NCI-H460 (cell line): ENCODE measurements around the gene ARG1. TPM values are rescaled to one million over a fixed set of nuclear protein-coding genes. Genes with fewer than 3 reads are reported as not detected.
"Not testable (repeated sequence)": the region's sequence is repeated elsewhere in the genome, so short reads cannot be mapped to it uniquely, and the experiment has no call there.

ENCODE experiments used
- DNase-seq: peaks from one replicate; pipeline ENCODE4 v3.0.0-alpha.2; 2016; ENCODE audit warnings: low read depth; ENCODE audit errors: extremely low read depth
- polyA plus RNA-seq: library from polyadenylated mRNA; depleted of rRNA; stranded (reverse); fragments of >200 nt; gene quantifications from 2 replicates; pipeline ENCODE4 v1.2.3, GENCODE V29; 2014; cell fraction: nucleus; rRNA removed
- total RNA-seq: library from RNA; depleted of rRNA; stranded (reverse); fragments of >200 nt; shearing (Covaris generic); gene quantifications from 2 replicates; pipeline ENCODE4 v1.2.3, GENCODE V29; 2014; rRNA removed

ARG1 gene
- total RNA-seq, result not detected in 2 replicates
- not detected in 2 replicates for polyA plus RNA-seq

DNA sequence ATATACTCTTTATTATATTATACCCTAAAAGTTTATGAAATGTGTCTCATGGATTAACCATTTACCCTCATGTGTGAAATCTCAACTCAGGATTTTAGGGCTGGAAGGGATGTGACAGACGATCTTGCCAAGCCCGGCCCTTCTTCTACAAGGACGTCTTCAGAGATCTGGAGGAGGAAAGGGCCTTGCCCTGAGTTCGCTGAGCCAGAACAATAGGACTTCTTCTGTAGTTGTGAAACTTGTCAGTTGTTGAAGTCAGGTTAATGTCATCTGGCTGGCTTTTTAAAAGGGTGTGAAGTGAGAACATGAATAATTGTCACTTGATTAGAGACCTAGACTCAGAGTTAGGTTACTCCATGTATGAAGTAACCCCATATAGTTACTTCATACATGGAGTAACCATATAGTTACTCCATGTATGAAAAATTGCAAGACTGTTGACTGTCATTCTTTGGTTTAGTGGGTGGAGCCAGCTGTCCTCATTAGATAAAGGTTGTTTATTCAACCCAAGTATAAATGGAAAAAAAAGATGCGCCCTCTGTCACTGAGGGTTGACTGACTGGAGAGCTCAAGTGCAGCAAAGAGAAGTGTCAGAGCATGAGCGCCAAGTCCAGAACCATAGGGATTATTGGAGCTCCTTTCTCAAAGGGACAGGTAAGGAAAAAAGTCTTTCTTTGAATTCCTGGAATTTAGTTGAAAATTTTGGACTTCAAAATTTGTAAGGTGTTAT lies at the start of gene ARG1:
TSS of gene ARG1 (plus strand) at position 541 of the 730 bp plus-strand sequence. CDS start at position 598, 57 bp downstream.
- no peak for DNase-seq

DNA sequence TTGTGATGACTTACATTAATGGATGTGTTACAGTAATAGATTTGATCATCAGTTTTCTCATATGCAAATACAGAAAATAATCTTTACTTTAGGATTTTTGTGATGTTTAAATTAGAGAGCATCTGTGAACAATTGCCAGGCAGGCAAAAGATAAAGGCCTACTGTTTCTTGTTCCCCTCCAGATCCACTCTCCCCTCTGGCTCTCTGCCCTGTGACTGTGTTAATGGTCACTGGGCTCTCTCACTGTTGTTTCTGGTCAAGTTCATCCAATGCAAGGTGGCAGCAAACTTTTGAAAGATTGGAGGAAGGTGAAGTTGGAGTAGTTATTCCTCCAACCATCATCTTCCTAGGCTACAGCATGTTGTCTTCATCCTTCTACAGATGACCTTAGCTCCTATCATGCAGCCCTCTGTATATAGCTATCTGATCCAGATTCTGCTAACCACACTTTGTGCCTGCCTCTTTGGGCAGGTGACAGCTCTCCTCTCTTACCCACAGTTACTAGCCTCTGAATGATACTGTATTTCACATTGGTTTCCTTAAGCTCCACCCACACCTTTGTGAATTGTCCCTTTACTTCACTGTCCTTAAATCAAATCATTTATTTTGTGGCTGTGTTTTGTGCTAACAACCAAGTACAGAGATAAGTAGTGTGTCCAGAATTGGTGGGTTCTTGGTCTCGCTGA lies 48.9 kb upstream of the ARG1 start:
- no peak for DNase-seq

DNA sequence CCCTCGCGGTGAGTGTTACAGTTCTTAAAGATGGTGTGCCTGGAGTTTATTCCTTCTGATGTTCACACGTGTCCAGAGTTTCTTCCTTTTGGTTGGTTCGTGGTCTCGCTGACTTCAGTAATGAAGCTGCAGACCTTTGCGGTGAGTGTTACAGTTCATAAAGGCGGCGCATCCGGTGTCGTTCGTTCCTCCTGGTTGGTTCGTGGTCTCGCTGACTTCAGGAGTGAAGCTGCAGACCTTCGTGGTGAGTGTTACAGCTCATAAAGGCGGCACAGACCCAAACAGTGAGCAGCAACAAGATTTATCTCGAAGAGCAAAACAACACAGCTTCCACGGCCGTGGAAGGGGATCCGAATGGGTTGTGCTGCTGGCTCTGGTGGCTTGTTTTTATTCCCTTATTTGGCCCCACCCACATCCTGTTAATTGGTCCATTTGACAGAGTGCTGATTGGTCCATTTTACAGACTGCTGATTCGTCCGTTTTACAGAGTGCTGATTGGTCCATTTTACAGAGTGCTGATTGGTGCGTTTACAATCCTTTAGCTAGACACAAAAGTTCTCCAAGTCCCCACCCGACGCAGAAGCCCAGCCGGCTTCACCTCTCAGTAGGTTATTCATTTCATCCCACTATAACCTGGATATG lies 48.2 kb upstream of the ARG1 start:
- no peak for DNase-seq

DNA sequence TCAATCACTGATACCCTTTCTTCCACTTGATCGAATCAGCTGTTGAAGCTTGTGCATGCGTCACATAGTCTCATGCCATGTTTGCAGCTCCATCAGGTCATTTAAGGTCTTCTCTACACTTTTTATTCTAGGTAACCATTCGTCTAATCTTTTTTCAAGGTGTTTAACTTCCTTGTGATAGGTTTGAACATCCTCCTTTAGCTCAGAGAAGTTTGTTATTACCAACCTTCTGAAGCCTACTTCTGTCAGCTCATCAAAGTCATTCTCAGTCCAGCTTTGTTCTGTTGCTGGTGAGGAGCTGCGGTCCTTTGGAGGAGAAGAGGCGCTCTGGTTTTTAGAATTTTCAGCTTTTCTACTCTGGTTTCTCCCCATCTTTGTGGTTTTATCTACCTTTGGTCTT lies 42.1 kb upstream of the ARG1 start:
- DNase-seq, result not testable (repeated sequence)

DNA sequence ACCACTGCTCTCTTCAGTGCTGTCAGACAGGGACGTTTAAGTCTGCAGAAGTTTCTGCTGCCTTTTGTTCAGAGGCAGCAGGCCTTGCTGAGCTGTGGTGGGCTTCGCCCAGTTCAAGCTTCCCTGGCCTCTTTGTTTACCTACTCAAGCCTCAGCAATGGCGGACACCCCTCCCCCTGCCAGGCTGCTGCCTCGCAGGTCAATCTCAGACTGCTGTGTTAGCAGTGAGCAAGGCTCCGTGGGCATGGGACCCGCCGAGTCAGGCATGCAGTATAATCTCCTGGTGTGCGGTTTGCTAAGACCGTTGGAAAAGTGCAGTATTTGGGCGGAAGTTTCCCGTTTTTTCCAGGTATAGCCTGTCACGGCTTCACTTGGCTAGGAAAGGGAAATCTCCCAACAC lies 41.3 kb upstream of the ARG1 start:
- not testable (repeated sequence) for DNase-seq

DNA sequence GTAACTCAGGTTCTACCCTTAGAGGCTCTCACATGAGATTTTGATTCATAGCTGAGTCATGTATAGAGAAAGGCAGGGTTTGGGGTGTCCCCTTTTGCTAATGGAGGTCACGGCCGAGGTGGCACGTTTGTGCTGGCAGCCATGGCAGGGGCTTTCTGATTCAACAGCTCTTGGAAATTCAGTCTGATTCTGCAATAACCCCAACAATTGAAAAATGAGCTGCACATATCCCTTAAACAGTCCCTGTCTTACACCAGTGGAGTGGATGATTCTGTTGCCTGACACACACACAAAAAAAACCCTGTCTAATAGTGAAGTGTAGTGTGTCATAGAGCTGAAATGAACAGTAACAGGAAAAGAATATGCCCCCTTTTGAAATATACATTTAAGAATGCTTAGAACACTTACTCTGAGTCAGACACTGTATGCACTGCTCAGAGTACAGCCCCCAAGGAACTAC lies 40.4 kb upstream of the ARG1 start:
- no peak for DNase-seq

DNA sequence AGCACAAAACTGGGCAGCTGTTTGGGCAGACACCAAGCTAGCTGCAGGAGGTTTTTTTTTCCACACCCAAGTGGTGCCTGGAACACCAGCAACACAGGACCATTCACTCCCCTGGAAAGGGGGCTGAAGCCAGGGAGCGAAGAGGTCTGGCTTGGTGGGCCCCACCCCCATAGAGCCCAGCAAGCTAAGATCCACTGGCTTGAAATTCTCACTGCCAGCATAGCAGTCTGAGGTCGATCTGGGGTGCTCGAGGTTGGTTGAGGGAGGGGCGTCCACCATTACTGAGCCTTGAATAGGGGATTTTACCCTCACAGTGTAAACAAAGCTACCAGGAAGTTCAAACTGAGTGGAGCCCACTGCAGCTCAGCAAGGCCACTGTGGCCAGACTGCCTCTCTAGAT lies 34.4 kb upstream of the ARG1 start:
- DNase-seq, result not testable (repeated sequence)

DNA sequence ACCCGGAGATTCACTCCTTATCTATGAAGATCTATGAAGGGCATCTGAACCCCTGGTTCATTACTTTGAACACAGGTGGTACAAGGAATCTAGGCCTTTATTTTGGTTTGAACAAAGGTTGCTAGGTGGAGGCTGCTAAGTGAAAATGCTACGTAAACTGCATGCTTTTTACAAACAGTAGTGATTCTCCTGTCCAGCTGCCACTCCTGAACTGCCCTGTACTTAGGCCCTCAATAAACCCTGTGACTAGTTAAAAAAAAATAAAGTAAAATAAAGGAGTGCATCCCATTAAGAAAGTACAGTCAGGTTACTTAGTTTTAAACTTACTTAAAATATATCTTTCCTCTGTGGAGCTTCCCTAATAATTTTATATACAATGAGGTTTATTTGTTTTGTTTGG lies 27.7 kb upstream of the ARG1 start:
- DNase-seq, result no peak

DNA sequence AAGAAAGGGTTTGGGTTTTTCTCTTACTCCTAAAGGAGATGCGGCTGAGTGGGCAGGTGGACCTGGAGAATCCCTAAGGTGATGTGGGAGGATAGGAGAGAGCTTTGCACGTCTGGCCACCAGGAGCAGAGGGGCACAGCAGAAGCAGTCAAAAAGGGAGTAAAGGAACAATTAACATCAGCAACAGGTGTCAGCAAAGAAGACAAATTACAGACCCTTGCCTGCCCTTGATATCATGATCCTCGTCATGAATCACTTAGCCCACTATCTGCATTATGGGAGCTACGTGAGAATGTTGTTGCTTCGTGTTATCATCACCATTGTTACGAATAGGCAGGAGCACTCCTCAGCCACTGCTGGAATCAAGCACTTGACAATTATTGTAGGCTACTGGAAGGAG lies 25.5 kb upstream of the ARG1 start:
- DNase-seq, result no peak

DNA sequence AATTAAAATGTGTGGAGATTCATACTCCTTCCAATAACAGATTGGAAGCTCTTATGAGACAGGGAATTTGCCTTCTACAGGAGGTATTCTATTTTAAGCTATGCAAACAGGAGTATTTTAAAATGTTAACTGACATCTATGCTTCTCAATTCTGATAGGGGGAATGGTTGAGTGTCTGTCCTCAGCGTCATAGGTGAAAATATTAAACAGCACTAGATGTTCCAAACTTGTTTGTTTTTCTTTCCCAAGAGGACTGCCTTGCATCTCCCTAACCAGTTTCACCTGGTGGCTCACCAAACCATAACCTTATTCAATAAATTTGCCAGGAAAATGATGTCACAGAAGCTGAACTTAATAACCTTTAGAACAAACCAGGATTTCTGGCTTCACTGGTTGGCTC lies 24.6 kb upstream of the ARG1 start:
- DNase-seq, result no peak

DNA sequence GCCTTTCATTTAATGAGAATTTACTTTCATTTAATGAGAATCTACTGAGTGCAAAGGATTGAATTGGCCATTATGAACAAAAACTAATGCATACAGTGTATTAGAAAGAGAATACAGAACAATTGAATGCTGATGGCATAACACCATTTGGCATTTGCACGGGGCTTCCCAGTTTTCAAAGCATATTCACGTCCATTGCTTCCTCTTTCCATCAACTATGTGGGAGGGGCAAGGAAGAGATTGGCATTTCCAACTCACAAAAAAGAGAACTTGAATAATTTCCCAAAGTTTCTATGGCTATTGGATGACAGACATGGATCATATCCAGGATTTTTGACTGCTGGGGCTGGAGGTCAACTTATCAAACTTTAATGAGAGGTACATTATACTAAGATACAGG lies 23.2 kb upstream of the ARG1 start:
- no peak for DNase-seq

DNA sequence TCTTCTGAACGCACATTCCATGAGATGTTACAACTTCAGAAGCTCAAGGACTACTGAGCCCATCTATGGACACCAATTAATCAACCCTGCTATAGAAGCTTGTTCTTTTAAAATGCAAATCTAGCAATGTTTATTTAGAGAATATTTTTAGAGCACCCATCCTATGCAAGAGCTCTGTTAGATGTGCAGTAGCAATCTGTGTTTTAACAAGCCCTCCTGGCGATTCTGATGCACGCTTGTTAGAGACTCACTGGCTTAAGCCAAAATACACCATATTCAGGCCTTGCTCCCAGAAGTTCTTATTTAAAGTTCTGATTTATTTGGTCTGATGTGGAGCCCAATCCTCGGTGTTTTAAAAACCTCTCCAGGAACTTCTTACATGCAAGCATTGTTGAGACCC lies 21.1 kb upstream of the ARG1 start:
- DNase-seq, result no peak

DNA sequence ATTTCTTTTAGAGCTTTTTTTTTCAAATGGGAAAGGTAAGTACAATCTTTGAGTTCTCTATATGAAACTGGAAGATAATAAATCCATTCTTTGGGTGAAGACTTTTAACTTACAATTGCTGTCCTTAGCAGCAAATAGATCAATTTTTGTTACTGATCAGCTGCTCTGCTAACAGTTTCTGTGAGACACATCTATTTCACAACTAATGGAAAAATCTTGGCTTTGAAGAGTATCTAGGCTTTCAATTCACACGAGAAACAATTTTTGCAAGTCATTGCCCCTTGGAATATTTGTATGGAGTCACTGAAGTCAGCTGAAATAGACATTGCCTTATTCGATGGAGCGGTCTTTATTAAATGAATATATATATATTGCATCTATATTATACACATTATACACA lies 20.5 kb upstream of the ARG1 start:
- DNase-seq, result no peak

DNA sequence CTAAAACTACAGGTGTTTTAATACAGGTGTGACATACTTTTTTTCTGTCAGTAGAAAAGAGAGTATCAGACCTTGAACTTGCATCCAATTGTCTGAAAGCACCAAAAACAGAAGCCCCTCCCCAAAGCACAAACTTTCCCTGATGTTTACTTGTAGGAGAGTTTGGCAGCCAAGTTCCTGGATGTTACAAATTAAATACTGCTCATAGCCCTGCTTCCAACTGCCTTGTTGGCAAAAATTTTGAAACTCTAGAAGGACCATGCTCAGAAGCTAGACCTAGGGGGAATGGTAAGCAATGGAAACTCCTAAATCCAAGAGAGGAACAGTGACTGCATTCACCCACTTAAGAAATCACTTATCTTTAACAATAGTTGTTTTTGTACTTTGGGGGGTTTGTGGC lies 17.0 kb upstream of the ARG1 start:
- DNase-seq, result no peak

DNA sequence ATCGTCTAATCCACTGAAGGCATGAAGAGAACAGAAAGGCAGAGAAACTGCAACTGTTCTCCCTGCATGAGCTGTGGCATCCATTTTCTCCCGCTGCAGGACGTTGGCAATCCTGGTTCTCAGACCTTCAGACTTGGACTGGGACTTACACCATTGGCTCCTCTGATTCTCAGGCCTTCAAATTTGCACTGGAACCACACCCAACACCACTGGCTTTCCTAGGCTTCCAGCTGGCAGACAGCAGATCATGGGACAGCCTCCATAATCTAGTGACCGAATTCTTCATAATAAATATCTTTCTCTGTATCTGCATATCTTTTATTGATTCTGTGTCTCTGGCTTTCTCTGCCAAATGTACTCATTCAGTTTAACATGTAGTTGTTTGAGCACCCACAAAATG lies 14.1 kb upstream of the ARG1 start:
- no peak for DNase-seq

DNA sequence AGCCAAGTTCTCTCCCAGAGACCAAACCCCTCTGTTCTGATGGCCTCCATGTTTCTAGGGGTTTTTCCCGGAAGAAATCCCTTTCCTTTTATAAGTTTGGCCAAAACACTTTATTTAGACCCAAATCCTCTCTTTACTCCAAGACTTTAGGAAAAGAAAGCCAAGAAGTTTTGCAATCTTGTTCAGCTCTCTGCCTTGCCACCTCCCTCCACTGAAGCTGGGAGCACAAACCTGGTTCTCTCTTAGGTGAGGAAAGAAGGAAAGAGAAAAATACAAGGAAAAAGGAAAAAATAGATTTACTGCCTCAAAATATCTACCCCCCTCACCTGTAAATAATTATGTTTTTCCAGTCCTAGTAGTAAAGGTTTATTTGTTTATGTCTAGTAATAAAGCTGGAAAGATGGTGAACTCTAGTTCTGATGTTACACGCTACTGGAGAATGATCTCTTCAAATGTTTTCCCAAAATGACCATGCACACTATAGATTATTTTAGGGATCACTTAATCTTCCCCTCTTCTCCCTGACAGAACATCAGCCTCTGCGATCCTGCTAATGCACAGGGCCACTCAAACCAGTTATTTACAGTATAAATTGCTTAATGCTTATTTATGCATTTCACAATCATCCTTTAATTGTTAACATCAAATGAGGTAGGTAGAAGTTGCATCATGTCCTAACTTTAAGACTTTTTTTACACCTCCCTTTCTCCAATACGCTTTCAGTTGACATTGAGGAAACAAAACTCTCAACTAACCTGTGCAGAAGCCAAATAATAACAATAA lies 10.9 kb upstream of the ARG1 start:
- DNase-seq, result no peak

DNA sequence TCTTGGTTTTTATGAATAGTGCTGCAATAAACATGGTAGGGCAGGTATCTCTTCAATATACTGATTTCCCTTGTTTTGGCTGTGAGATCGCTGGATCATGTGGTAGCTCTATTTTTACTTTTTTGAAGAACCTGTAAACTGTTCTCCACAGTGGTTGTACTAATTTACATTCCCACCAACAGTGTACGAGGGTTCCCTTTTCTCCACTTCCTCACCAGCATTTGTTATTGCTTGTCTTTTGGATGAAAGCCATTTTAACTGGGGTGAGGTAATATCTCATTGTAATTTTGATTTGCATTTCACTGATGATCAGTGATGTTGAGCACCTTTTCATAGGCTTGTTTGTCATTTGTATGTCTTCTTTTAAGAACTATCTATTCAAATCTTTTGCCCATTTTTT lies 8.0 kb upstream of the ARG1 start:
- DNase-seq, result no peak

DNA sequence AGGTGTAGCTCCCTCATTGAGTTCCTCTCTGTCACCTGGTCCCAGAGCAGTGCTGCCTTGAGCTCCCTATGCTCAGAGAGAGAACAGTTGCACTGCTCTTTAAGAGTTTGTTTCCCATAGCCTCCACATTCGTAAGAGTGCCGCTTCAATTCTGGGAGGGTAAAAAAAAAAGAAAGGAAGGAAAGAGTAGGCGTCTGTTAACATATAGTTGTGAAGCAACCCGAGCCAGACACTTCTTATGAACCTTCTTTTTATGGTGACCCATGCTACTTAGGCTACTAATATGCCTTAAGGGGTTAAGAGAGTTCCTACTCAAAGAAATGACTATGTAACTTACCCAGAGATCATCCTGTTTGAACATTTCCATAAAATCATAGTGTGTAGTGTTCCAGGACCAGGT lies 4.3 kb upstream of the ARG1 start:
- DNase-seq, result no peak

DNA sequence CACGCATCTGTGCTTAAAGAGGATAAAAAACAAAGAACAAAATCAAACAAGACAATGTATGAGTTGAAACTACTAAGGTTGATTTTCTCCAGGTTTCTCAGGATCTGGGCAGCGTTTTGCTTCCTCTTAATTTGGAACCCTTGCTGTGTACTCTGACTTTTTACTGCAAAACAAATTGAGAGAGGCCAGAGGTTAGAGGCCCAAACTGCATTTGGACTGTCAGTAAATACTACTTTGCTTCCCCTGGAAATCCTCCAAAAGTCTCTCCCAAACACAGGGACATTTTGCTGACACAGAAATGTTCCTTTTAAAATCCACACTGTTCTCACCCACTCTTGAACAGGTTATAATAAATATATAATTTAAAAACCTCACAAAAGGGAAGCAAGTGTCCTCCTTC lies 1.1 kb downstream of the ARG1 start:
- DNase-seq, result no peak

DNA sequence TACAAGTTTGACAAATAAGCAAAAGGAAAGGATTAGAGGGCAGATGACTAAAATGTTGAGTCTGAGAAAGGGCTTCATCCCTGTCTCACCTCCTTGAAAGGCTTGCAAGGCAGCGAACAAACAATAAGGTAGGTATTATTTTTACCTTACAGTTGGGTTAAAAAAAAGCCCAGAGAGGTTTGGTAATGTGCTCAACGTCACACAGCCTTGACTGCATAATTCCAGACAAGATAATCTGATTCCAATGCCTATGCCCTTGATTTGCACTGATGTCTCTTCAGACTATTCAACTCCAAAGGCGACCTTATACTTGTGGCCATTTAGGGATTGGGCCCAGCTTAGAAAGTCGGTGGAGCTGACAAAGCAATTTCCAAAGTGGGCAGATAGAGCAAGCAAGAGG lies 1.7 kb downstream of the ARG1 start:
- no peak for DNase-seq
